Measurements from ENCODE around the gene DDX20.

Gene DDX20

GRCh38 chr1:111755331-111756123, at the start of gene DDX20:
TSS of gene DDX20 (plus strand) at chr1:111755901. CDS start at chr1:111755925, 24 bp downstream.
- DNase-seq, result peak; percentile 94

GRCh38 chr1:111706921-111707320, 48.8 kb upstream of the DDX20 start:
- no peak for DNase-seq

GRCh38 chr1:111707906-111708305, 47.8 kb upstream of the DDX20 start:
- DNase-seq, result no peak

- DNase-seq, result no peak
These were observed 45.7 kb upstream of the DDX20 start for GRCh38 chr1:111709986-111710385.

GRCh38 chr1:111716333-111716732, 39.4 kb upstream of the DDX20 start:
- DNase-seq, result no peak

- DNase-seq, result no peak
These were observed 38.3 kb upstream of the DDX20 start for GRCh38 chr1:111717450-111717849.

- DNase-seq, result no peak
These were observed 36.6 kb upstream of the DDX20 start for GRCh38 chr1:111719135-111719534.

GRCh38 chr1:111719674-111720132, 36.0 kb upstream of the DDX20 start:
- no peak for DNase-seq

GRCh38 chr1:111720274-111720976, 35.3 kb upstream of the DDX20 start:
- DNase-seq, result no peak

- no peak for DNase-seq
These were observed 34.5 kb upstream of the DDX20 start for GRCh38 chr1:111720977-111721786.

GRCh38 chr1:111723091-111723806, 32.5 kb upstream of the DDX20 start:
- no peak for DNase-seq

GRCh38 chr1:111723871-111724270, 31.8 kb upstream of the DDX20 start:
- no peak for DNase-seq

GRCh38 chr1:111725192-111725591, 30.5 kb upstream of the DDX20 start:
- DNase-seq, result no peak

- DNase-seq, result no peak
These were observed 28.6 kb upstream of the DDX20 start for GRCh38 chr1:111727056-111727455.

- no peak for DNase-seq
These were observed 26.3 kb upstream of the DDX20 start for GRCh38 chr1:111729271-111729921.

- no peak for DNase-seq
These were observed 25.6 kb upstream of the DDX20 start for GRCh38 chr1:111729946-111730681.

- DNase-seq, result no peak
These were observed 25.0 kb upstream of the DDX20 start for GRCh38 chr1:111730706-111731105.

- no peak for DNase-seq
These were observed 23.7 kb upstream of the DDX20 start for GRCh38 chr1:111731956-111732355.

- DNase-seq, result no peak
These were observed 23.0 kb upstream of the DDX20 start for GRCh38 chr1:111732718-111733117.

GRCh38 chr1:111733183-111733991, 22.3 kb upstream of the DDX20 start:
- no peak for DNase-seq

- DNase-seq, result no peak
These were observed 21.7 kb upstream of the DDX20 start for GRCh38 chr1:111733992-111734341.
